ENCODE results near the gene VANGL1. TPM values are rescaled to one million over a fixed set of nuclear protein-coding genes. Genes with fewer than 3 reads are reported as not detected.
A peak's percentile ranks its signal among the peaks of the same experiment; 100 is the strongest.

Gene VANGL1
- total and polyA plus RNA-seq, 2 of the 13 experiments (the other 11 are each of a cell fraction or from before 2014, with no cell fraction given): 5.3 to 9.4 TPM

- no peak for TF ChIP-seq ZBTB37 (CRISPR knock-in tag; IDR thresholded peaks at IDR 0.05)
- TF ChIP-seq ZNF225 (CRISPR knock-in tag; IDR thresholded peaks at IDR 0.05): no peak
- TF ChIP-seq ZNF460 (CRISPR knock-in tag; IDR thresholded peaks at IDR 0.05; ENCODE audit: borderline replicate concordance): no peak; the same call in 1 of the 2 replicates
- no peak for TF ChIP-seq ZSCAN22 (CRISPR knock-in tag; IDR thresholded peaks at IDR 0.05)
- TF ChIP-seq TERF1 (CRISPR knock-in tag; IDR thresholded peaks at IDR 0.05): no peak
- no peak for TF ChIP-seq DR1 (CRISPR knock-in tag; IDR thresholded peaks at IDR 0.05)
- TF ChIP-seq NCOA2 (CRISPR knock-in tag; IDR thresholded peaks at IDR 0.05): no peak
- TF ChIP-seq ARID2 (CRISPR knock-in tag; IDR thresholded peaks at IDR 0.05; ENCODE audit: borderline replicate concordance): no peak
- no peak for TF ChIP-seq NFYC (CRISPR knock-in tag; IDR thresholded peaks at IDR 0.05)
- peak; percentile 29; the same call in 1 of the 2 replicates for TF ChIP-seq PHF20 (CRISPR knock-in tag; IDR thresholded peaks at IDR 0.05)
- TF ChIP-seq BCL6 (CRISPR knock-in tag; IDR thresholded peaks at IDR 0.05): 0 out of 2 replicates have a peak, but pooled peaks have one; percentile 4
- no peak for TF ChIP-seq BRCA1 (CRISPR knock-in tag; IDR thresholded peaks at IDR 0.05)
- TF ChIP-seq ZNF253 (CRISPR knock-in tag; IDR thresholded peaks at IDR 0.05; ENCODE audit: borderline replicate concordance): no peak; the same call in 1 of the 2 replicates
- TF ChIP-seq BATF2 (CRISPR knock-in tag; IDR thresholded peaks at IDR 0.05): peak; percentile 82
- no peak for TF ChIP-seq HOMEZ (CRISPR knock-in tag; IDR thresholded peaks at IDR 0.05; ENCODE audit: low read depth)
- no peak for TF ChIP-seq ATM (IDR thresholded peaks at IDR 0.05; ENCODE audit: borderline replicate concordance)
- no peak for TF ChIP-seq SRY (CRISPR knock-in tag; IDR thresholded peaks at IDR 0.05)
- no peak for TF ChIP-seq U2AF1 (optimal IDR thresholded peaks at IDR 0.05; ENCODE audit: low read depth, low read length)
- TF ChIP-seq PHF8 (CRISPR knock-in tag; IDR thresholded peaks at IDR 0.05): peak; percentile 87
- no peak for TF ChIP-seq CHD4 (IDR thresholded peaks at IDR 0.05; ENCODE audit: borderline replicate concordance, low read length)
- TF ChIP-seq NFE2L1 (CRISPR knock-in tag; IDR thresholded peaks at IDR 0.05; ENCODE audit: borderline replicate concordance): no peak
- TF ChIP-seq TCF7L2 (IDR thresholded peaks at IDR 0.05; ENCODE audit: low read depth, low read length): no peak
- no peak for TF ChIP-seq PBX3 (CRISPR knock-in tag; IDR thresholded peaks at IDR 0.05; ENCODE audit: borderline replicate concordance)
- peak; percentile 34 for TF ChIP-seq PTBP1 (IDR thresholded peaks at IDR 0.05; ENCODE audit: low read depth, low read length, poor library complexity, severe bottlenecking)
These were observed 650 bp downstream of the VANGL1 start (continued) for GRCh38 chr1:115642168-115643072.
